ENCODE results near the gene TTBK2. TPM values are rescaled to one million over a fixed set of nuclear protein-coding genes. Genes with fewer than 3 reads are reported as not detected.

TTBK2 gene
- total RNA-seq, 1 experiment from 2014 or later, result 10.6 TPM

DNA sequence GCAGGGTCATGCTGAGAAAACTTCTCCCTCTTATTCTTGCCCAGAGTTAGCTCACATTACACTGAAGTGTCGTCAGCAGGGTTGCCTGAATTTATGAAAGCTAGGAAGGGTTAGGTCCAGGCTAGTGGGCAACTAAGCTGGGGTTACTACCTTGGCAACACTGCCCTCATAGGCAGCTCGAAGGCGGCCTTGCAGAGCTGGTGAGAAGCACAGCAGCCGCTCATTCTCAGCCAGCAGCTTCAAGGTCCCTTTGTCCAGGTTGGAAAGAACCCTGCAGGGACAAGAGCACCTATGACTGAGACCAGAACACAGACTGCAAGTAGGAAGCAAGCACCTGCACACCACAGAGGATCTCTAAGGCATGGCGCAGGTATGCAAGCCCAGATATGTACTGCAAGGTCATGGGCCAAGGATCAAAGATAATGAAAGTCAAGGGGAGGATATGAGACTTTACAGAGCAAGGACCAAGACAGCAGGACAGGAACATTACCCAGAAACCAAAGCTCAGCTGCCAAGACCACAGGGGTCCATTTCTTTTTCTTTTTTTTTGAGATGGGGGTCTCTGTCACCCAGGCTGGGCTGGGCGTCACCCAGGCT, 186.4 kb downstream of the TTBK2 start:
- no peak overlapping the region for H4K8ac ChIP-seq (replicated peaks; ENCODE audit: insufficient read length, low read depth, low read length)
- H3K9me3 ChIP-seq (ENCODE audit: control insufficient read depth, low read depth, low read length), result no peaks in the 10 kb centered on the region
- Mint-ChIP-seq H3K36me3 (ENCODE audit: insufficient read depth in 1 of 3, low read depth in 3 of 3) (peaks cover 25 to 53% (median 52%) of the 10 kb centered on the region in 3 experiments; a peak in 6 of 7 replicates), H3K9me3 (no peaks in the 10 kb centered on the region; a peak in 1 of 5 replicates), H3K4me1 (peaks cover 11 to 18% of the 10 kb centered on the region in 2 experiments), H3K4me3 (0 out of 5 replicates have a peak overlapping the region, but pooled peaks of 1 of the 2 experiments have one; percentile 16), H3K27ac (no peak overlapping the region), H3K27me3 (ENCODE audit: low read depth) (no peaks in the 10 kb centered on the region)
- H3K23ac ChIP-seq (ENCODE audit: insufficient read length, low read depth, low read length), result no peak overlapping the region
- no peak for TF ChIP-seq CTCF (conservative IDR thresholded peaks at IDR 0.05)
- no peak overlapping the region for H3K27ac ChIP-seq (ENCODE audit: insufficient read length, low read depth, low read length)
- H3K18ac ChIP-seq (ENCODE audit: insufficient read length, low read depth, low read length), result no peak overlapping the region
- no peak overlapping the region for H2BK12ac ChIP-seq (ENCODE audit: insufficient read length, low read depth, low read length)
- no peaks in the 10 kb centered on the region for H3K27me3 ChIP-seq (ENCODE audit: insufficient read depth, low read length)
- H2BK120ac ChIP-seq (ENCODE audit: low read depth, low read length, poor library complexity, severe bottlenecking), result no peak overlapping the region
- no peaks in the 10 kb centered on the region for H3K23me2 ChIP-seq (ENCODE audit: insufficient read length, low read depth, low read length, poor library complexity, severe bottlenecking)
- no peaks in the 10 kb centered on the region for H3K79me1 ChIP-seq (ENCODE audit: insufficient read depth, low read depth, low read length, poor library complexity, severe bottlenecking)
- H3K9ac ChIP-seq (ENCODE audit: extremely low read depth, insufficient read length, low read length), result no peak overlapping the region
- H2BK20ac ChIP-seq (ENCODE audit: low read depth, low read length, poor library complexity, severe bottlenecking), result no peak overlapping the region
- no peak overlapping the region for H3K4me2 ChIP-seq (ENCODE audit: insufficient read depth, insufficient read length, low read length)
- no peaks in the 10 kb centered on the region for H4K20me1 ChIP-seq (ENCODE audit: control insufficient read depth, insufficient read depth, insufficient read length)
- H4K5ac ChIP-seq (ENCODE audit: insufficient read length, low read depth, low read length), result no peak overlapping the region
- H2BK5ac ChIP-seq (ENCODE audit: insufficient read length, low read length), result no peak overlapping the region
- no peaks in the 10 kb centered on the region for H3K4me1 ChIP-seq (ENCODE audit: insufficient read depth, low read length)
- H3K79me2 ChIP-seq (ENCODE audit: insufficient read depth, low read length), result no peaks in the 10 kb centered on the region
- H3K56ac ChIP-seq (ENCODE audit: insufficient read length, low read depth, low read length), result no peak overlapping the region
- no peak for DNase-seq
- no CpG with 5 or more reads among the region's 6 CpGs for WGBS (ENCODE audit: extremely low coverage, insufficient read length, low lambda C conversion rate)
- H2BK15ac ChIP-seq (ENCODE audit: low read depth, low read length), result no peak overlapping the region
- no peak overlapping the region for H3T11ph ChIP-seq (ENCODE audit: low read length)
- no peak overlapping the region for H3K4ac ChIP-seq (ENCODE audit: low read depth, low read length)
- no peak overlapping the region for H4K91ac ChIP-seq (ENCODE audit: insufficient read length, low read depth, low read length)
- no peak overlapping the region for H3K14ac ChIP-seq (ENCODE audit: insufficient read depth, low read length)
- H2AK5ac ChIP-seq (ENCODE audit: insufficient read length, low read length), result no peak overlapping the region
- H2AFZ ChIP-seq (ENCODE audit: low read length), result no peak overlapping the region

Data from H9 (cell line).